ENCODE data around the gene LPP.

GRCh38 chr3:188219147-188219546, 65.2 kb downstream of the LPP start:
- TF ChIP-seq CTCF (IDR thresholded peaks at IDR 0.05) (no peak), POLR2A (IDR thresholded peaks at IDR 0.05) (no peak)

Data from right lobe of liver (tissue), 4 donors.